GM23248 (cell line): ENCODE measurements around the gene COL19A1.
"Not testable (repeated sequence)": the region's sequence is repeated elsewhere in the genome, so short reads cannot be mapped to it uniquely, and the experiment has no call there.

ENCODE experiments used
- EZH2 ChIP-seq: fragments of 200-600 bp; sonication (generic); IDR thresholded peaks from 2 replicates; pipeline ENCODE4 v1.6.1; 2018; ENCODE audit warnings: antibody characterized with exemption, mild to moderate bottlenecking; ENCODE audit not compliant: insufficient read depth, poor library complexity, severe bottlenecking
- EZH2phosphoT487 ChIP-seq: fragments of 200-600 bp; sonication (generic); IDR thresholded peaks from 2 replicates; pipeline ENCODE4 v1.6.1; 2018; ENCODE audit warnings: antibody characterized with exemption, moderate library complexity, mild to moderate bottlenecking, low read depth; ENCODE audit not compliant: insufficient read depth

GRCh38 chr6:70023201-70023600, 156.8 kb downstream of the COL19A1 start:
- not testable (repeated sequence) for TF ChIP-seq EZH2phosphoT487, EZH2
